HG03439 (cell line): Measurements from ENCODE around the gene TMED1.

Source experiments
- ATAC-seq: cut with Tn5 transposase; IDR thresholded peaks from one replicate; pipeline ENCODE4 v1.9.1; 2021; ENCODE audit warnings: mild to moderate bottlenecking, moderate library complexity; ENCODE audit not compliant: unreplicated experiment

The TMED1 gene

DNA sequence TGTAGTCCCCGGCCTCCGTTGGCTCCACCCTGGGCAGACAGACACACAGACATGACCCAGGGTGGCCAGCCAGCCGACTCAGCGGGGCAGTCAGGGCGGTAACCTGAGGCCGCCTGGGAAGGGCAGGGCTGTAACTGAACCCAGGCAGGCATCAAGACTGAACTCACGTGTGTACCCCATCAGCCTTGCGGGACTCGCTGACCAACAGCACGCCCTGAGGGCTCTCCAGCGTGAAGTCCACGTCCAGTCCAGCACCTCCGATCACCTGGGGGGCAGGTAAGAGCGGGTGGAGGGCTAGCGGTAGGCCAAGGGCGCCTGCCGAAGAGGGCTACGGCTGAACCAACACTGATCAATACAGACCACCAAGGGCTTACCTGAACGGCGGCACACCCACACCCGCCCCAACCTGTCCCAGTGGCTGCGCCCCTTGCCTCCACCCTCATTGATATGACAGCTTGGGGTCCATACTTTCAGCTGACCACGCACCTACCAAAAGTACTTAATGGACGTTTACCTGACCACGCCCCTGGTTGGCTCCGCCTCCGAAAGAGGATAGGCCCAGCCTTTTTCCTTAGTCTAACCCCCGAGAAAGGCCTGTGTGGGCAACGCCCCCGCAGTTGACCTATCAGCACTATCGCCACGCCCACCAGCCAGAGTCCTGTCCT, 791 bp downstream of the TMED1 start:
- ATAC-seq = no peak

DNA sequence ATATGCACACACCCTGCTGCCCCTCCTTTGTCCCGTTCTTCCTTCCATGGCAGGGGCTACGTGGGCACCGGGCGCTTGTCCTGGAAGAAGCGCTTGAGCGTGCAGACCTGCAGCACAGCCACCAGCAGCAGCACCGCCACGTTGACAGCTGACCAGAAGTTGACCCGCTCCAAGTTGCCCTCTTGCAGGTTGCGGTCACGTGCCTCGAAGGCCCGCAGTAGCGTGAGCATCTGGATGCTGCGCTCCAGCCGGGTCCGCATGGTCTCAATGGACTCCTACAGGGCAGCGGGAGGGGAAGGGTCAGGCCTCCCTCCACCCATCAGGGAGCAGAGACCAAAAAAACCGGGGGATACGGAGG, 3.1 kb downstream of the TMED1 start:
- ATAC-seq = no peak

DNA sequence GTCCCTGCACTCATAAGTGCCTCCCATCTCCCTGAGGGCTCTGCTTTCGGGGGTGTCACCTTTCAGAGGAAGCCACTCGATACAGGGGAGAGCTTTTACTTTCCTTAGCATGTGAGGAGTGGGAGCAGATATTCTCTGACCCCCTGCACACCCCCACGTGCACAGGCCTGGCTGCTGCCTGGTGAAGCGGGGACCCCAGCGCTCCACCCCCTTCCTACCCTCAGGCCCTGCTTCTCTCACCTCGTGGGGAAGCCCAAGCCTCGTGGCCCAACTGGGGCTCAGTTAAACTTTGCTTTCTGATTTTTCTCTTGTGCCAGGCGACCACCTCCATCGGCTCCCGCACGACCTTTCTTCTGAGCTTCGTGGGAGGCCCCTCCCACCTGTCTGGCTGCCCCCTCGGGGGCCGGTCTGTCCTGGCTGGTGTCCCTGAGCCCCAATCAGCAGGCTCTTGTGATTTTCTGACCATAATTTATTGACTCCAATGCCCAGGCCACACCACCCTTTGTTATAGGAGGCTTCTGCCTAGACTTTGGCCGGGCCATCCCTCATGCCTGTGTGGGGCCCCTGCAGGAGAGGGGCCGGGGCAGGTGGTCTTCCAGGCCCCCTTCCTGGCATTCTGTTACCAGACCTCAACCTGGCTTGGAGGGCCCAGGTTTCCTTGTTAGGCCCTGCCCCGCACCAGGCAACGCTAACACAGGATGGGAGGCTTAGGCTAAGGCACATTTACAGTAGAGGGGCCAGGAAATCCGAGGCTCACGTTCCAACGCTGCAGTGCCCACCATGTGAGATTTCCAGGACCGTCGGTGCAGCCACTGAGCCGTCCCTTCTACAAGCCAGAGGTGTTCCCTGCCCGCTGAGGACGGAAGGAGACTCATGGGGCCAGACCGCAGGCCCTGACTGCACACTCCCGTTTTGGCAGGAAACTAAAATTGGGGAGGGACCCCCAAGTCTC, 3.7 kb downstream of the TMED1 start:
- no peak for ATAC-seq

DNA sequence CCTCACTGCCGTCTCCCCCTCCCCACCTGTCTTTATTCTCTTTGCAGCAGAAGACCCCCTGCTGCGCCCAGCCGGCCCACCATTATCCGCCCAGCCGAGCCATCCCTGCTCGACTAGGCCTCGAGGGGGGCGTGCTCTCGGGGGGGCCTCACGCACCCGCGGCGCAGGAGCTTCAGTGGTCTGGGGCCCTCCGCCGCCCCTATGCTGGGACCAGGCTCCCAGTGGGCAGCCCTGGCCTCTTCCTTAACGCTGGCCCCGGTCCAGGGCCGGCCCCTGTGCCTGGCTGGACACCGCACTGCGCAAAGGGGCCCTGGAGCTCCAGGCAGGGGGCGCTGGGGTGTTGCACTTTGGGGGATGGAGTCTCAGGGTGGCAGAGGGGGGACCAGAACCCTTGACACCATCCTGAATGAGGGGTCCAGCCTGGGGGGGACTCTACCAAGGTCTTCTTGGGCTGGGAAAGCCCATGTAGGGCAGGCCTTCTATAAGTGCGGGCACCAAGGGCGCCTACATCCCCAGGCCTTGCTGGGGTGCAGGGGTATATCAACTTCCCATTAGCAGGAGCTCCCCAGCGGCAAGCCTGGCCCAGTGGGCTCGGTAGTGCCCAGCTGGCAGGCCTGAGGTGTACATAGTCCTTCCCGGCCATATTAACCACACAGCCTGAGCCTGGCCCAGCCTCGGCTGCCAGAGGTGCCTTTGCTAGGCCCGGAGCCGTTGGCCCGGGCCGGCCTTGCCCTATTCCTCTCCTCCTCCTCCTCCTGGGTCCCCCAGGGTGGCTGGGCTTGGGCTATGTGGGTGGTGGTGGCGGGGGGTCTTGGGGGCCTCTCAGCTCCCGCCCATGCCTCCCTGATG, 4.9 kb downstream of the TMED1 start:
- ATAC-seq = no peak

DNA sequence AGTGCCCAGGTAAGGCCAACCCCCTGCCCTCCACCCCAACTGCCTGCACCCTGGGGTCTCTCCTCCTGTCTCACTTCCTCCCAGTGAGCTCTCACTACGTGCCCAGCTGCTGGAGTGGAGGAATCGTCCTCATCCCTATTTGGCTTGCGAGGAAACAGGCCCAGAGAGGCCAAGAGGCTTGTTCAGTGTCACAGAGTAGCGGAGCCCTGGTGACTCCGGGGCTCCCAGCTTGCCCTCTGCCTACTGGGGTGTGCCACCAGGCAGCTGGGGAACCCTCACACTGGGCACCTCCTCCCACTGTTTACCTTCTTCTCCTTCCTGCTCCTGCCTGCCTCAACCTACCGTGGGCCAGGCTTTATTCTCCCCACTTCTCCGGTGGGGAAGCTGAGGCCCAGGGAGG, 5.6 kb downstream of the TMED1 start:
- ATAC-seq = no peak

DNA sequence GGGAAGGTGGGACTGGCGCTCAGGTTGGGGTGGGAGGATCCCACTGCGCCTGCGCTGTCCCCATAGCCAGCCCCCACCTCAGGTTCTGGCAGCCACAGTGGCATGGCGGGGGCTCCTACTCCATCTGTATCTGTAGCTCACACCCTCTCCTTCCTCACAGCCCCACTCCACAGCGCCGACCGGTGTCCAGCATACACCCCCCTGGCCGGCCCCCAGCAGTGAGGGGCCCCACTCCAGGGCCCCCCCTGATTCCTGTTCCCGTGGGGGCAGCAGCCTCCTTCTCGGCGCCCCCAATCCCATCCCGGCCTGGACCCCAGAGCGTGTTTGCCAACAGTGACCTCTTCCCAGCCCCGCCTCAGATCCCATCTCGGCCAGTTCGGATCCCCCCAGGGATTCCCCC, 6.0 kb downstream of the TMED1 start:
- ATAC-seq = no peak

DNA sequence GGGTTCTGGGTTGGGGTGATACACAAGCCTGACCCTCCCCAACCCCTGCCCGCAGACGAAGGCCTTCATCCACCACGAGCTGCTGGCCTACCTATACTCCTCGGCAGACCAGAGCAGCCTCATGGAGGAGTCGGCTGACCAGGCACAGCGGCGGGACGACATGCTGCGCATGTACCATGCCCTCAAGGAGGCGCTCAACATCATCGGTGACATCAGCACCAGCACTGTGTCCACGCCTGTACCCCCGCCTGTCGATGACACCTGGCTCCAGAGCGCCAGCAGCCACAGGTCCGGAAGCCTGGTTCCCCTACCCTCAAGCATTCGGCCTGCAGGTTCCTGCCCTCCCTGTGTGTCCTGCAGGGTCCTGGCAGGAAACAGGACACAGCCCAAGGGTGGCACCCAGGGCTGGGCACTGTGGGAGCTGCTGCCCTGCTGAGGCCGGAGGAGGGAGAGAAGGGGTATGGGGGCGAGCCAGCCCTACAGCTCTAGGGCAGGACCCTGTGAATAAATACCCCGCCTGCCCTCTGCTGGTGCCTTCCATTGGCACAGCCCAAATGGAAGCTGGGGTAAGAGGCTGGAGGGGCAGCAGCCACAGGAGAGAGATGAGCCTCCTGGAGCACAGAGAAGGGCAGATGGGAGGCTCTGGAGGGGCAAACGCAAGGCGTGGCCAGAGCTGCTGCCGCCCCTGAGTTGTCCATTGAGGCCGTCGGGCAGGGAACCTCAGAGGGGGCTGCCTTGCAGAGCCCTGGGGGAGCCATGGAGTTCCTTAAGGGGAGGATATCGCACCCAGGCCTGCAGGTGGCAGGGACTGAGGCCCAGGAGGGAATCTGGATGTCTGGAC, 6.8 kb downstream of the TMED1 start:
- no peak for ATAC-seq

DNA sequence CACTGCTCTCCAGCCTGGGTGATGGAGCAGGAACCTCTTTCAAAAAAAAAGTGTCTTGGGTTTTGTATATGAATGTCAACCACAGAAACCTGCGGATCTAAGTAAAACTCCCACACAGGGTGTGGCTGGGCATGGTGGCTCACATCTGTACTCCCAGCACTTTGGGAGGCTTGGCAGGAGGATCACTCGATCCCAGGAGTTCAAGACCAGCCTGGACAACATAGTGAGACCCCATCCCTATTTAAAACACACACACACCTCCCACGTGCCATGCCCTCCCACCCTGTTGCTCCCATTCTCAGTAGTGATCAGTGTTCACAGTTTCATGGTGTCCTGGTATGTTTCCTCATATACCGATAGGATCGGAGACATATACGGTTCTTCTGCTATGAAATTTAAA, 9.2 kb downstream of the TMED1 start:
- no peak for ATAC-seq

DNA sequence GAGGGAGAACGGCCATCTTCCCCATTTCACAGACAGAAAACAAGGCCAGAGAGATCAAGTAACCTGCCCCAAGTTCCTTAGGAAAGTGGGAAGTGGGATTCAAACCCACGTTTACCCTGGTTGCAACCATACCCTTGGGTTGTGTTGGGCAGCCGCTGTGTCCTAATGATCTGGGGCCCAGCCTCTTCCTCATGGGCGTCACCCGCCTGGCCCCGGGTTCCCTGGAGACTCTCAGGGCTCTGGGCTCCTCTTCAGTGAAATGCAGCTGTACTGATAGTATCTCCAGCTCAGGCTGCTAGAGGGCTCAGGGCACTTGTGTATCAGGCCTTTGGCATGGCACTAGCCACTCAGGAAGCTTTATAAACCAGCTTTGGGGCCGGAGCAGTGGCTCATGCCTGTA, 9.8 kb downstream of the TMED1 start:
- no peak for ATAC-seq

DNA sequence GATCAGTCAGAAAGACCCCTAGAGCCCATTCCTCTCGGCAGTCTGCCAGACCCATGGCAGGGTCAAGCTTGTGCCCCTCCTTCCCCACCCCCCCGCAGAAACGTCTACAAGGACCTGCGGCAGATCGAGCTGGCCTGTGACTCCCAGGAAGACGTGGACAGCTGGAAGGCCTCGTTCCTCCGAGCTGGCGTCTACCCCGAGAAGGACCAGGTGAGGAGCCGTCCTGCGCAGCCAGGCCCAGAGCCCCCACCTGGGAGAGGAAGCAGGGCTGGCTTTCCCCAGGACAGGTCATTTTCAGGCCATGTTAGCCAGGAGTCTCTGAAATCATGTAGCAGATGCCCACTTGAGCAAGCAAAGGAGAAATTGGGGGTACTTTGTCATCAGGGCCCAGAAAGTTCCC, 12.3 kb downstream of the TMED1 start:
- no peak for ATAC-seq

DNA sequence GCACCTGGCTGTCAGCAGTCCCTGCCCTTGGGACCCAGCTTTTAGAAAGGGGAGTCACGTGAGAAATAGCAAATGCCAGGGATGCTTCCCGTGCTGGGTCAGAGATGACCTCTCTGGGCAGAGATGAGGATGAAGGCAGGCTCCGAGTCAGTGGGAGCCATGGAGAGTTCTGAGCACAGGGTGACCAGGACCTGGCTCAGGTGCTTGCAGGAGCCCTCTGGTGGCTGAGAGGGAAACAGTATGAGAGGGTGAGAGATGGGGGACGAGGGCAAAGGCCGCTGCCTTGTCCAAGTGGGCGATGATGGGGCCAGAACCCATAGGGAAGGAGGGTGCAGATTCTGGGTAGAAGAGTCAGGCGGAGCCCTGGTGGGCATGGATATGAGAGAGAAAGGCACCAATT, 15.8 kb downstream of the TMED1 start:
- no peak for ATAC-seq

DNA sequence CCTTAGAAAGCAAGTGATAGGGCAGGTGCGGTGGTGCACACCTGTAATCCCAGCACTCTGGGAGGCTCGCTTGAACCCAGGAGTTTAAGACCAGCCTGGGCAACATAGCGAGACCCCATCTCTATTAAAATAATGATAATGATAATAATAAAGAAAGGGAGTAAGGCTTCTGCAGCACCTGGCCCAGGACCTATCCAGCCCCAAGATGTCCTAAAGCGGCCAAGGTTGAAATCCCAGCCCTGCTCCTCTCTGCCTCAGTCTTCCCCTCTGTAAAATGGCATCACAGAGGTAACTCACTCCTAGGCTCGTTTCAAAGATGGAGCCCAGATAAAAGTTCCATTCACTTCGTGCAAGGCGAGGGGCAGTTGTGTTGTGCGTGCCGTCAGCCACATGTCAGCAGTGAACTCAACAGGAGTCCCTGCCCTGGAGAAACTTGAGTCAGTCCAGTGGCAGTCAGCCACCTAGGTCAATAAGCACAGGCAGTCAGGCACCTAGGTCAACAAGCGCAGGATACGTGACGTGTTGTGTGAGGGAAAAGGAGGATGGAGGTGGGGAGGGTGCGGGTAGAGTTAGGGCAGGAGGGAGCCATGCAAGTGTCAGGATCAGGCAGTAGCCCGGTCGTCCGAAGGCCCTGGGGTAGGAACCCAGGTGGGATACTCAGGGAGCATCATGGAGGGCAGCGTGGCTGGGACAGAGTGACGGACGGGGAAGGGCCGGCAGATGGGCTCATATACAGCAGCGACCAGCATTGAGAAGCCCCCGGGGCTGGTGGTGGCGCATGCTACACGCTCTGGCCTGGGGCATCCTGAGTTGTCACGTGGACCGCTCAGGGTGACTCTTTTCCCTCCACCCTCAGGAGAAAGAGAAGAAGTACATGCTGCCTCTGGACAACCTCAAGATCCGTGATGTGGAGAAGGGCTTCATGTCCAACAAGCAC, 16.6 kb downstream of the TMED1 start:
- ATAC-seq = no peak

DNA sequence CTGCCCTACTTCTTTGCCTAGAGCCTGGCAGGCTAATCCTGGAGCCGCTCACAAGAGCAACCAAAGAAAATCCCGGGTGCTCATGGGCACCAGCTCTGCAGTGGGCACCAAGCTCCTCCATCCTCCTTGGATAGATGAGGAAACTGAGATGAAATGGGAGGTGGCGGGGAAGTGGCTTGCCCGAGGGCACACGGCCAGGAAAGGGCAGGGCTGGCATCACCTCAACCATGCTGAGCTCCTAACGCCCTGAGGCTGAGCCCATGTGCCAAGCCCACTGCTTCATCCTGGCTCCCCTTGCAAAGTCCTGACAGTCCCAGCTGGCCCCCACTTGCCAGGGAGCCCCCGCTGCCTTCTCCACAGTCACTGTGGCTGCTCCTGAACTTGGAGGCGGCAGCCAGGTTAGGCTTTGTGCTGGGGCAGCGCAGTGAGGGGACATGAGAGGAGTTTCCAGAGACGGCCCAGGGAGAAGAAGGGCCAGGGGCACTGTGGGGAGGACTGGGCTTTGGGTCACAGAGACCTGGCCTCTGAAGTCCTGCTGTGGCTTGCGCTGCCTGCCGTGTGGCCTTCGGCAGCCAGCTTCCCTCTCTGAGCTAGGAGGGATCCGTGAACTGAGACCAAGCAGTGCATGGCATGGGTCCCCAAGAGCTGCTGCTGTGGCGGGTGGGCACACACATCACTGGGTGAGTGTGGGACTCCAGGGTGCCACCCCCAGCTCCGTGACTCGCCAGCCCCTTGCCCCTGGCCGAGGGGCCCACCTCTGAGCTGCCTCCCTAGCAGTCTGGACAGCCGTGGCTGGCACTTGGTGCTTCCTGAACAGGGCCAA, 17.5 kb downstream of the TMED1 start:
- no peak for ATAC-seq

DNA sequence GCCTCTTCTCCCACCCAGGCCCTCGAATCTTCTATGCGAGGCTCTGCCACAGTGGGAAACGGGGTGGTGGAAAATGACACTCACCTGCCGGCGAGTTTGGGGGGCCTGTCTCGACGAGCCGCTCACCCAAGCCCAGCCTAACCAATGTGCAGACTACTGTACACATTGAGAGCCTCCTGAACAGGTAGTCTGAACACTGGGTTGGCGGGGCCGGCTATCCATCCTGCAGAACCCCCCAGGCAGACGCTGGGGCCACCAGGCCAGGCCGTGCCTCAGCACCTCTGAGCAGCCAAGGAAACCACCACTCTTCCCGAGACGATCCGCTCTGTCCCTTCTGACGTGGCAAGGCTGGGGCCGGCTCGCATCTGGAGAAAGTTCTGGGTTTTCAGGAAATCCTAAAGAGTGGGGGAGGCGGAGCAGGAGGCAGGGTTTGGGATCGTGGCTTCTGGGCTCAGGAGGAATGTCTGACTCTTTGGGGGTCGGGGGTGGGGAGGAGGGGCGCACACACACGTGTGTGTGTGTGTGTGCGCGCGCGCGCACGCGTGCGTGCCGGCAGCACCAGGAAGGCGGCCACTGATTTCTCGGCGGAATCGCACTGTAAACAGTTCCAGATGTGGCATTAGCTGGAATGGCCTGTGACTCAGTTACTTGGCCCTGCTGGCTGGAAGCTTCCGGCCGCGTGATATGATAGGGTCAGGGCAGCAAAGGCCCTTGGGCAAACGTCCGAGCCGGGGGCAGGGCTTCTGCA, 18.5 kb downstream of the TMED1 start:
- no peak for ATAC-seq

DNA sequence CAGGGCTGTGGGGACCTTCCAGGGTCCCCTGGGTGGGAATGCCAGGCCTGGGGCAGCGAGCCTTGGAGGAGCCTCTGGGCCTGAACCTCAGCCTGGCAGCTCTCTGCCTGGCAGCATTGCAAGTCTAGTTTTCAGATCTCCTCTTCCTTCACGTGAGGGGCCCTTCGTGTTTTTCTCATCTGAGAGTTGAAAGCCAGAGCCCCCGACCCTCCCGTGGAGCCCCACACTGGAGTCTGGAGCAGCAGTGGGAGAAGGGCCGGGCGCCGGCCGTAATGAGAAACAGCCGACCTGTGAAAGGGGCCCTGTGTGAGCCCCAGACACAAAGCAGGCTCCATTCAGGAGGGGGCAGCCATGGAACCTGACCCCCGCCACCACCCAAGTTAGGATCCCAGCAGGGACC, 19.3 kb downstream of the TMED1 start:
- ATAC-seq = no peak

DNA sequence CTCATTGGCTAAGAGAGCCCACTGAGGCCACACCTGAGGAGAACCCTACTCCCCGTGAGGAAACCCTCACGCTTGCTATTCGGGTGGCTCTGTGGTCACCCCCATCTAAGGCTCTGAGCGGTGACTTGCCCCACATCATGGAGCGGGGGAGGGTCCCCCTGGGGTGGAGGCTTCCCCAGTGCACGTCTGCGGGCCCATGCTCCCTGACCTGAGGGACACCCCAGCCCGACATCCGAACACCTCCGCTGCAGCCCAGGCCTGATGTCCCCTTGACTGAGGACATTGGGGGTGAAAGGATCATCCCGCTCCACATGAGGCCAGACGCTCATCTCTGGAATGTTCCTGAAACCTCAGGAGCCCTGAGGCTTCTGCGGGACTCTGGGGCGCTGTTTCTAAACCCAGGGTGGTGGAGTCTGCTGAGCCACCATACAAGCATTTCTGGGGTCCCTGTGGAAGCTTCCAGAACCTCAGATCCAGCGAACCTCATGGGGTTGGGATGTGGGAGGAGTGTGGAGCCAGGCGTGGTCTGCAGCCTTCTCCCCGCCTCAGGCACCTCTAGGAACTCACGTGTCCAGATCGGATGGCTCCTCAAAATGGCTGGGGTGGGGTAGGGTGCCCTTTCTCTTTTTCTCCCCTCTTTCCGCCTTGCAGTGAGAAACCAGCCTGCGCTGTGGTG, 19.9 kb downstream of the TMED1 start:
- no peak for ATAC-seq

DNA sequence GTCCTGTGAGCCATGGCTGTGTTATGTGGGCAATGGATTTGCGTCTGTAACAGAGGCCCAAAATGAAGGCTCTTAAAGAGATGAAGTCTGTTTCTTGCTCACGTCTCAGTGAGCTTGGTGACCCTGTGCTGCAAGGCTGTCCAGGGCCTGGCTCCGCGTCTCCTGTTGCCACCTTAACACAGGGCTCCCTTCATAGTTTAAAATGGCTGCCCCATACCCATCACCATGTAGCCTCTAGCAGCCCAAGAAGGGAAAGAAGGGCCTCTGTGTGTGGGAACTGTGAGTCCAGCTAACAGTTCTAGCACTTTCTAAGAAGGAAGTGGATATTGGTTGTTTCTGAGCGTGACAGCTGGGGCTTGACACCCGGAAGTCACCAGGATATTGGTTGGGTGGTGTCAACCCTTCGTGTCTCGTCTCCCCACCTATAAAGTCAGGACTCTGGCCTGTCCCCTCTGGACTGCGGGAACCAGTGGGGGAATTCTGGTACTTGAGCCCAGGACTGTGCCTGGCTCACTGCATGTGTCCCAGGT, 20.9 kb downstream of the TMED1 start:
- ATAC-seq = no peak
